GM21576 (cell line): ENCODE data around the gene CCDC89.
"Not testable (repeated sequence)": the region's sequence is repeated elsewhere in the genome, so short reads cannot be mapped to it uniquely, and the experiment has no call there.

Experiments used
- ATAC-seq: cut with Tn5 transposase; IDR thresholded peaks from one replicate; pipeline ENCODE4 v1.9.1; 2021; ENCODE audit warnings: mild to moderate bottlenecking, moderate library complexity; ENCODE audit not compliant: unreplicated experiment

The CCDC89 gene

GRCh38 chr11:85654343-85654742 lies 31.7 kb downstream of the CCDC89 start:
- not testable (repeated sequence) for ATAC-seq

DNA sequence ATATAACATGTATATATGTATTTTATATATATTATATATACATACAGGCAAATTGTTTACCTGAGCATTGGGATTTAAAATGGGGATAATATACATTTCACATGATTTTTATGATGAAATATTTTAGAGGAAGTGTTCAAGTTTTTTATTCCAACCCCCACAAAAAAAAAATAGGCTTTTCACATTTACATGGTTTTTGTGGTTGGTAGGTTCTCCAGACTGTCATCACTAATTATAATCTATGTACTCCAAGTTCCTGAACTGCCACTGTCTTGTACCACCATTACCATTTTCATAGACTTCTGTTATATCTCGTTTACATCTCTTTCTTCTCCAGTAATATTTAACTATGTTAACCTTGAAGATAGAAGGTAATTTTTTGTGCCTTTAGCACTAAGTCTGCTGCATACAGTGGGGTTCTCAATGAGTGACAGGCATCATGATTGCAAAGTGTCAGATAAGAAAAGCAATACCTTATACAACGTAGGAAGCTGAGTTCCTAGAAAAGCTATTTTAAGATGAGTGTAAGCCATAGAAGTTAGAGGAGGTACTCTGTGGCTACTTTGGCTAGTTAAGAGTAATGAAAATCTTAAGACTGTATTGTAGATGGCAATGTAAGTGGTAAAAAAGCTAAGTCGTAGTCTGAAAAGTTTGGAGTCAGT lies 33.1 kb downstream of the CCDC89 start:
- ATAC-seq: no peak

DNA sequence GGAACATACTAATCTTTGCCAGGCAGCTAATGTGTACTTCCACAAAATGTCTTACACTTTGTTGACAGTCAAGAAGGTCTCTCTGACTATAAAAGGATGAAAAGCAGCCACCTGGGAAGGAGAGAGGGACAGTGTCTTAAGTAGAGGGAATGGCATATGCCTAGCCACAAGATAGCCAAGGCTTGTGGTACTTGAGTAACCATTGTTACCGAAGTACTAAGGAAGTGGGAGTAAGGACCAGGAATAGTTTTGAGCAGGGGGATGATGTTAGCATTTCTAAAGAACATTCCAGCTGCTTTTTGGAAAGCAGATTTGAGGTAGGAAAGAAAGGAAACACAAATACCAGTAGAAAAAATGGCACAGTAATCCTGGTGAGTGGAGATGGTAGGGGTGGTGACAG lies 34.9 kb downstream of the CCDC89 start:
- ATAC-seq: no peak

GRCh38 chr11:85647604-85648299 lies 38.2 kb downstream of the CCDC89 start, which contains the start of gene TMEM126A:
Gene TMEM126A, plus strand, starts transcription at chr11:85647967. Its CDS starts 2,289 bp downstream, at chr11:85650256.
- peak; percentile 99 for ATAC-seq

- no peak for ATAC-seq
Observed at GRCh38 chr11:85647078-85647477, 38.9 kb downstream of the CCDC89 start.

DNA sequence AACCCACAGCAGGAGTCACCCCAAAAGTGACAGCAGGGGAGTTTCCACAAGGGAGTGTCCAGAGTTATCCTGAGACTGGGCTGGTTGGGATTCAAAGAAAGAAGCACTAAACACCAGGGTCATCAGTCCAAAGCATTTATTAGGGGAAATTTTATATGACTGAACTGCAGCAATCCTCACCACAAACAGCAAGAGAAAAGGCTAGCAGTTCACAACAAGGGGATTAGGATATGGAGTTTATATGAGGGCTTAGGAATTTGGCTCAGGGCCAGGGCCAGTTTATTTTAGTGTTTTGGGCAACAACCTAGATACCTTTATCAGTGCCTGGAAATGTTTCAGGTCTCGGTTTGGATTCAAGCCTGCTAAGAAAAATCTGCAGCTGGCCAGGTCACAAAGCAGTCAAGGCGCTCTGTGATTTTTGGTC lies 42.8 kb downstream of the CCDC89 start:
- no peak for ATAC-seq

DNA sequence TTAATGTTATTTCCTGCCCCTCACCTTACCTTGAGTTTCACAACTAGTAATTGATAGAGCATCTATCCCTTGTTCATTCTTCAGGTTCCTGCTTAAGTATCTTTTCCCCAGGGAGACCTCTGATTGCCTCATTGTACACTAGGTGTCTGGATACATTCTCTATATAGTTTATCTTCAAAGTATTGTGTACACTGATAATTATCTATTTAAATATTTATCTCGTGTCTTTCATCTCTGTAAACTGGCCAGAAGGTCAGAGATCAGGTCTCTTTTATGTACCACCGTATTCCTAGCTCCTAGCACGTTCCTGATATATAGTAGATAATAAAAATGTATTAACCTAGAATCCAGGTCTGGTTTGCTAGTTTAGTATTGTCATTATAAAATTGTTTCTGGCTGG lies 51.2 kb downstream of the CCDC89 start:
- no peak for ATAC-seq
